GM23248 (cell line): Measurements from ENCODE around the gene MORC3. TPM values are rescaled to one million over a fixed set of nuclear protein-coding genes. Genes with fewer than 3 reads are reported as not detected.
A peak's percentile ranks its signal among the peaks of the same experiment; 100 is the strongest.

Source experiments
- DNase-seq: peaks from one replicate; pipeline ENCODE4 v3.0.0-alpha.2; 2015
- H2AFZ ChIP-seq: fragments of 200-600 bp; sonication (generic); 2 replicates; pipeline ENCODE4 v1.6.1; 2016; ENCODE audit warnings: antibody characterized with exemption
- H3F3A ChIP-seq: fragments of 200-600 bp; sonication (generic); 2 replicates; pipeline ENCODE4 v1.6.1; 2016; ENCODE audit warnings: mild to moderate bottlenecking, antibody characterized with exemption, mixed run types; ENCODE audit not compliant: insufficient read depth
- H3K27ac ChIP-seq: fragments of 200-600 bp; sonication (generic); 2 replicates; pipeline ENCODE4 v1.5.1; 2016; ENCODE audit warnings: mild to moderate bottlenecking
- H3K27me3 ChIP-seq: fragments of 200-600 bp; sonication (generic); replicated peaks from 2 replicates; pipeline ENCODE4 v1.6.1; 2016; ENCODE audit warnings: mild to moderate bottlenecking; ENCODE audit not compliant: insufficient read depth
- H3K36me3 ChIP-seq: fragments of 200-600 bp; sonication (generic); 2 replicates; pipeline ENCODE4 v1.6.1; 2016; ENCODE audit warnings: low read depth, mild to moderate bottlenecking
- H3K4me1 ChIP-seq: fragments of 200-600 bp; sonication (generic); 2 replicates; pipeline ENCODE4 v1.6.1; 2016; ENCODE audit warnings: mild to moderate bottlenecking; ENCODE audit not compliant: insufficient read depth
- H3K4me2 ChIP-seq: fragments of 200-600 bp; sonication (generic); one replicate; pipeline ENCODE4 v1.6.1; 2016; ENCODE audit warnings: mild to moderate bottlenecking; ENCODE audit not compliant: unreplicated experiment
- H3K4me3 ChIP-seq: fragments of 200-600 bp; sonication (generic); 2 replicates; pipeline ENCODE4 v1.5.1; 2016; ENCODE audit warnings: mild to moderate bottlenecking
- H3K79me2 ChIP-seq: fragments of 200-600 bp; sonication (generic); 2 replicates; pipeline ENCODE4 v1.6.1; 2016; ENCODE audit warnings: mild to moderate bottlenecking; ENCODE audit not compliant: insufficient read depth
- H3K9ac ChIP-seq: fragments of 200-600 bp; sonication (generic); 2 replicates; pipeline ENCODE4 v1.6.1; 2016; ENCODE audit warnings: mild to moderate bottlenecking
- H3K9me2 ChIP-seq: fragments of 200-600 bp; sonication (generic); 2 replicates; pipeline ENCODE4 v1.6.1; 2016; ENCODE audit warnings: mixed run types, mild to moderate bottlenecking, moderate library complexity; ENCODE audit not compliant: insufficient read depth
- H3K9me3 ChIP-seq: fragments of 200-600 bp; sonication (generic); one replicate; pipeline ENCODE4 v1.6.1; 2017; ENCODE audit warnings: low read depth
- H4K20me1 ChIP-seq: fragments of 200-600 bp; sonication (generic); 2 replicates; pipeline ENCODE4 v1.6.0; 2016; ENCODE audit not compliant: insufficient read depth
- EZH2 ChIP-seq: fragments of 200-600 bp; sonication (generic); IDR thresholded peaks from 2 replicates; pipeline ENCODE4 v1.6.1; 2018; ENCODE audit warnings: antibody characterized with exemption, mild to moderate bottlenecking; ENCODE audit not compliant: insufficient read depth, poor library complexity, severe bottlenecking
- EZH2phosphoT487 ChIP-seq: fragments of 200-600 bp; sonication (generic); IDR thresholded peaks from 2 replicates; pipeline ENCODE4 v1.6.1; 2018; ENCODE audit warnings: antibody characterized with exemption, moderate library complexity, mild to moderate bottlenecking, low read depth; ENCODE audit not compliant: insufficient read depth
- WGBS, 2 experiments: methylation state at CpG; one replicate each; pipeline ENCODE4 v1.1.6; 2015 to 2017; ENCODE audit warnings: low lambda C conversion rate in 2 of 2, low coverage in 1 of 2; ENCODE audit errors: missing lambda C conversion rate in 2 of 2; 5-methylcytosine and 5-hydroxymethylcytosine counted together
- in situ Hi-C: fragments of 300-500 bp; cut with MboI; formaldehyde crosslinking; loops from 2 replicates; pipeline ENCODE4 v1.15.0; 2020
- polyA plus RNA-seq: library from polyadenylated mRNA; unstranded; fragments of >200 nt; fragmentation: Nextera tagmentation; extraction: Ambion mirVana; gene quantifications from 2 replicates; pipeline ENCODE4 v1.2.1, GENCODE V29; 2016
- total RNA-seq: library from RNA; depleted of rRNA; stranded (reverse); fragments of >200 nt; shearing (Covaris generic); gene quantifications from 2 replicates; pipeline ENCODE4 v1.2.3, GENCODE V29; 2014

MORC3 gene
- total and polyA plus RNA-seq, 2 experiments from 2014 or later = 17.4 to 35.1 TPM

DNA sequence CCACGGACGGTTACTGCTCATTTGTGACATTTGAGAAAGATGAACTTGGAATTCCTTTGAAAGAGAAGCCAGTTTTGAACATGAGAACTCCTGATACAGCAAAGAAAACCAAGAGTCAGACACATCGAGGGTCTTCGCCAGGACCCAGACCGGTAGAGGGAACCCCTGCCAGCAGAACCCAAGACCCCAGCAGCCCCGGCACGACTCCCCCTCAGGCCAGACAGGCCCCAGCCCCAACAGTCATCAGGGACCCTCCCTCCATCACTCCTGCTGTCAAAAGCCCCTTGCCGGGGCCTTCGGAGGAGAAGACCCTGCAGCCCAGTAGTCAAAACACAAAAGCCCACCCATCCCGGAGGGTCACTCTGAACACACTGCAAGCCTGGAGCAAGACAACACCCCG, 92.9 kb downstream of the MORC3 start:
- no peaks in the 10 kb centered on the region for H3K9me3 ChIP-seq
- no peak overlapping the region for H3K27ac ChIP-seq
- no peak overlapping the region for H3K4me2 ChIP-seq
- DNase-seq = no peak
- H3K9me2 ChIP-seq = no peaks in the 10 kb centered on the region
- H3K9ac ChIP-seq = no peak overlapping the region
- TF ChIP-seq EZH2 = no peak
- no peak for TF ChIP-seq EZH2phosphoT487
- H3K27me3 ChIP-seq = no peaks in the 10 kb centered on the region
- H3K36me3 ChIP-seq = no peaks in the 10 kb centered on the region
- no peaks in the 10 kb centered on the region for H4K20me1 ChIP-seq
- WGBS, 2 experiments = 97 to 99% methylated on average over 11 of the region's 11 CpGs
- no peak overlapping the region for H2AFZ ChIP-seq
- H3K4me3 ChIP-seq = no peak overlapping the region
- no peaks in the 10 kb centered on the region for H3K4me1 ChIP-seq
- H3F3A ChIP-seq = no peaks in the 10 kb centered on the region
- no peaks in the 10 kb centered on the region for H3K79me2 ChIP-seq
- in situ Hi-C loops = loop anchor here (25.0 kb wide), 1 partner anchor 524 kb away; no protein-coding TSS in a partner anchor

- Histone ChIP-seq H3K36me3 (no peaks in the 10 kb centered on the region), H4K20me1 (no peaks in the 10 kb centered on the region), H3K9me2 (no peaks in the 10 kb centered on the region), H3K4me1 (no peaks in the 10 kb centered on the region), H3K4me2 (no peak overlapping the region), H3F3A (no peaks in the 10 kb centered on the region), H3K79me2 (no peaks in the 10 kb centered on the region), H3K9me3 (no peaks in the 10 kb centered on the region), H3K9ac (no peak overlapping the region), H3K4me3 (no peak overlapping the region), H3K27ac (no peak overlapping the region), H3K27me3 (no peaks in the 10 kb centered on the region), H2AFZ (no peak overlapping the region)
- TF ChIP-seq EZH2 (no peak), EZH2phosphoT487 (no peak)
- 99% methylated on average over 6 of the region's 6 CpGs for WGBS, 2 experiments
- DNase-seq = no peak
- in situ Hi-C loops = loop anchor here (25.0 kb wide), 1 partner anchor 522 kb away; no protein-coding TSS in a partner anchor
These were observed 95.4 kb downstream of the MORC3 start for GRCh38 chr21:36415375-36415774.

GRCh38 chr21:36419241-36419640, 99.2 kb downstream of the MORC3 start:
- Histone ChIP-seq H3F3A (no peaks in the 10 kb centered on the region), H3K9me3 (no peaks in the 10 kb centered on the region), H3K36me3 (no peaks in the 10 kb centered on the region), H3K27ac (no peak overlapping the region), H3K9me2 (no peaks in the 10 kb centered on the region), H4K20me1 (no peaks in the 10 kb centered on the region), H3K27me3 (no peaks in the 10 kb centered on the region), H2AFZ (no peak overlapping the region), H3K4me3 (no peak overlapping the region), H3K4me2 (no peak overlapping the region), H3K9ac (no peak overlapping the region), H3K4me1 (no peaks in the 10 kb centered on the region), H3K79me2 (no peaks in the 10 kb centered on the region)
- no peak for DNase-seq
- WGBS, 2 experiments = 83 to 84% methylated on average over 14 of the region's 14 CpGs
- in situ Hi-C loops = loop anchor here (25.0 kb wide), 1 partner anchor 518 kb away; no protein-coding TSS in a partner anchor
- no peak for TF ChIP-seq EZH2
- TF ChIP-seq EZH2phosphoT487 = no peak

DNA sequence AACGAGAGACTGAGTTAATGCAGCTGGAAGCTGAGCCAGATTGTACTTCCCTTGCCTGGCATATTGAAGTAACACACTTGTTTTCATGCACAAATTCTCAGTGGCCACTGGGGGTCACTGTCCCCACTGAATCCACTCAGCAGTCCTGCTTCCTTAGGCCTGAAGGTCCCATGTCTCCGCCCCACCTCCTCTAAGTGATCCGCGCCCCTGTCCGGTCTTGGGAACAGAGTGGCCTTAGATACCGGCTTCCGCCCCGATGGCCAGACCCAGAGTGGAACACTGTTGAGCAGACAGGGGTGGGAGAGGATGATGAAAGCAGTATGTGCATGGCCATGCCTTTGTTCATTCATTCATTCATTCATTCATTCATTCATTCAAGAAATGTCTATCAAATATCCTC, 100.0 kb downstream of the MORC3 start:
- Histone ChIP-seq H3K27ac (no peak overlapping the region), H4K20me1 (no peaks in the 10 kb centered on the region), H3K27me3 (no peaks in the 10 kb centered on the region), H3K9me3 (no peaks in the 10 kb centered on the region), H3K9me2 (no peaks in the 10 kb centered on the region), H3K4me3 (no peak overlapping the region), H3K4me2 (peak overlapping the region; percentile 70), H3K4me1 (no peaks in the 10 kb centered on the region), H3K79me2 (no peaks in the 10 kb centered on the region), H3K9ac (peak overlapping the region; percentile 22; the same call in 1 of the 2 replicates), H3K36me3 (no peaks in the 10 kb centered on the region), H3F3A (no peaks in the 10 kb centered on the region), H2AFZ (0 out of 2 replicates have a peak overlapping the region, but pooled peaks have one; percentile 56)
- no peak for TF ChIP-seq EZH2
- TF ChIP-seq EZH2phosphoT487 = no peak
- in situ Hi-C loops = loop anchor here (10.0 to 25.0 kb wide), 2 partner anchors 175 to 517 kb away; no protein-coding TSS in a partner anchor
- DNase-seq = peak; percentile 91
- WGBS, 2 experiments = 3 to 12% methylated on average over 8 of the region's 8 CpGs
